Keratinocyte (primary cell): ENCODE data around the gene TUFT1. TPM values are rescaled to one million over a fixed set of nuclear protein-coding genes. Genes with fewer than 3 reads are reported as not detected.

Experiments
- DNase-seq: peaks from one replicate; pipeline ENCODE4 v3.0.0-alpha.2; 2011; ENCODE audit warnings: low read depth, missing footprints, low spot score
- FAIRE-seq: peaks from 2 replicates; lab custom pipeline; 2011; peaks lifted over from hg19 to GRCh38; lab: Jason Lieb, UNC
- H2AFZ ChIP-seq: 2 replicates; pipeline ENCODE4 v1.6.0; 2012; ENCODE audit warnings: low read length, control low read depth, inconsistent platforms; ENCODE audit not compliant: control insufficient read depth
- H3K27ac ChIP-seq: 2 replicates; pipeline ENCODE4 v1.5.1; 2011; ENCODE audit warnings: low read length; ENCODE audit not compliant: control insufficient read depth, insufficient read depth
- H3K27me3 ChIP-seq: 3 replicates; pipeline ENCODE4 v1.6.0; 2011; ENCODE audit warnings: low read length; ENCODE audit not compliant: control insufficient read depth, insufficient read depth; ENCODE audit errors: extremely low read depth
- H3K36me3 ChIP-seq, 2 experiments: 2 replicates in 1 of 2; 3 replicates in 1 of 2; pipeline ENCODE4 v1.5.1; 2011; ENCODE audit warnings: low read length in 2 of 2, mild to moderate bottlenecking in 1 of 2; ENCODE audit not compliant: control insufficient read depth in 2 of 2, insufficient read depth in 2 of 2; ENCODE audit errors: extremely low read depth in 1 of 2
- H3K4me1 ChIP-seq: 3 replicates; pipeline ENCODE4 v1.5.1; 2011; ENCODE audit warnings: low read length; ENCODE audit not compliant: control insufficient read depth, insufficient read depth; ENCODE audit errors: extremely low read depth
- H3K4me2 ChIP-seq: 3 replicates; pipeline ENCODE4 v1.6.0; 2011; ENCODE audit warnings: low read depth, low read length; ENCODE audit not compliant: control insufficient read depth, insufficient read depth; ENCODE audit errors: extremely low read depth
- H3K4me3 ChIP-seq, 3 experiments: fragments of 200-600 bp in 1 of 3; sonication (generic) in 1 of 3; 2 replicates in 2 of 3; 3 replicates in 1 of 3; pipeline ENCODE4 v1.5.1; 2011 to 2016; ENCODE audit warnings: low read length in 3 of 3, mild to moderate bottlenecking in 3 of 3, control low read depth in 2 of 3, inconsistent platforms in 1 of 3, low read depth in 1 of 3, mixed read lengths in 1 of 3, mixed run types in 1 of 3, moderate library complexity in 1 of 3; ENCODE audit not compliant: control insufficient read depth in 2 of 3, insufficient read depth in 2 of 3; ENCODE audit errors: extremely low read depth in 1 of 3
- H3K79me2 ChIP-seq: 2 replicates; pipeline ENCODE4 v1.6.0; 2012; ENCODE audit warnings: low read length; ENCODE audit not compliant: control insufficient read depth, insufficient read depth
- H3K9ac ChIP-seq: 3 replicates; pipeline ENCODE4 v1.6.0; 2011; ENCODE audit warnings: low read length; ENCODE audit not compliant: control insufficient read depth, insufficient read depth; ENCODE audit errors: extremely low read depth
- H3K9me1 ChIP-seq: 3 replicates; pipeline ENCODE4 v1.6.0; 2011; ENCODE audit warnings: low read length; ENCODE audit not compliant: control insufficient read depth, insufficient read depth; ENCODE audit errors: extremely low read depth
- H3K9me3 ChIP-seq: 2 replicates; pipeline ENCODE4 v1.5.1; 2012; ENCODE audit warnings: low read depth, low read length; ENCODE audit not compliant: control insufficient read depth
- H4K20me1 ChIP-seq: 3 replicates; pipeline ENCODE4 v1.6.0; 2011; ENCODE audit warnings: low read length; ENCODE audit not compliant: control insufficient read depth, insufficient read depth; ENCODE audit errors: extremely low read depth
- CTCF ChIP-seq, 3 experiments: IDR thresholded peaks in 1 of 3; conservative IDR thresholded peaks in 1 of 3; optimal IDR thresholded peaks in 1 of 3; 2 replicates in 2 of 3; 3 replicates in 1 of 3; pipeline versions ENCODE3 to v1.5.1; 2011; ENCODE audit warnings: low read length in 3 of 3, mild to moderate bottlenecking in 3 of 3, moderate library complexity in 2 of 3, control low read depth in 1 of 3, inconsistent platforms in 1 of 3; ENCODE audit not compliant: insufficient read depth in 2 of 3; ENCODE audit errors: extremely low read depth in 1 of 3
- EZH2 ChIP-seq: IDR thresholded peaks from one replicate; pipeline ENCODE4 v1.6.1; 2012; ENCODE audit warnings: inconsistent platforms, mild to moderate bottlenecking, low read length, moderate library complexity
- dilution Hi-C: fragments of 300-500 bp; cut with MboI; formaldehyde crosslinking; loops from one replicate; pipeline ENCODE4 v1.7.0; 2020; ENCODE audit warnings: low sequenced_read_pairs; ENCODE audit not compliant: extremely low pct_ligation_motif_present
- polyA plus RNA-seq, 5 experiments: library from polyadenylated mRNA; depleted of rRNA in 3 of 5; stranded (reverse) in 3 of 5; stranded (forward) in 1 of 5; unstranded in 1 of 5; fragments of >200 nt; gene quantifications; 1 replicate in 1 of 5; 2 replicates in 3 of 5; 3 replicates in 1 of 5; pipeline versions ENCODE4 v1.2.1 to v1.2.3, GENCODE V29; 2011 to 2012; ENCODE audit warnings: missing spikeins in 2 of 5, low read depth in 1 of 5, low replicate concordance in 1 of 5

TUFT1 gene
- polyA plus RNA-seq, 1 donor (not counting 4 experiments of a cell fraction or from before 2014, with no cell fraction given), result 70.0 TPM

GRCh38 chr1:151492120-151492519, 48.0 kb upstream of the TUFT1 start:
- no peaks in the 10 kb centered on the region for H3K9me1 ChIP-seq
- H3K9ac ChIP-seq, result no peak overlapping the region
- no peaks in the 10 kb centered on the region for H3K27me3 ChIP-seq
- H3K4me2 ChIP-seq, result no peak overlapping the region
- H3K9me3 ChIP-seq, result no peaks in the 10 kb centered on the region
- H2AFZ ChIP-seq, result no peak overlapping the region
- DNase-seq, result no peak
- dilution Hi-C loops, result no loop called here
- FAIRE-seq, result no peak
- no peaks in the 10 kb centered on the region for H4K20me1 ChIP-seq
- H3K27ac ChIP-seq, result no peak overlapping the region
- no peak overlapping the region for H3K4me3 ChIP-seq
- no peaks in the 10 kb centered on the region for H3K36me3 ChIP-seq
- TF ChIP-seq CTCF (optimal IDR thresholded peaks at IDR 0.05 in 1 of 3, IDR thresholded peaks at IDR 0.05 in 1 of 3, conservative IDR thresholded peaks at IDR 0.05 in 1 of 3; ENCODE audit: extremely low read depth in 1 of 3, insufficient read depth in 2 of 3, low read length in 3 of 3) (no peak), EZH2 (no peak)
- H3K79me2 ChIP-seq, result no peaks in the 10 kb centered on the region
- H3K4me1 ChIP-seq, result peaks cover 14% of the 10 kb centered on the region

GRCh38 chr1:151493042-151493441, 47.1 kb upstream of the TUFT1 start:
- Histone ChIP-seq H3K9me1 (no peaks in the 10 kb centered on the region), H3K4me2 (no peak overlapping the region), H3K4me3 (no peak overlapping the region), H3K27ac (no peak overlapping the region), H3K27me3 (no peaks in the 10 kb centered on the region), H3K36me3 (no peaks in the 10 kb centered on the region), H2AFZ (no peak overlapping the region), H4K20me1 (no peaks in the 10 kb centered on the region), H3K4me1 (peaks cover 14% of the 10 kb centered on the region), H3K9me3 (no peaks in the 10 kb centered on the region), H3K79me2 (no peaks in the 10 kb centered on the region), H3K9ac (no peak overlapping the region)
- FAIRE-seq (no peak), DNase-seq (no peak)
- TF ChIP-seq CTCF (optimal IDR thresholded peaks at IDR 0.05 in 1 of 3, IDR thresholded peaks at IDR 0.05 in 1 of 3, conservative IDR thresholded peaks at IDR 0.05 in 1 of 3; ENCODE audit: extremely low read depth in 1 of 3, insufficient read depth in 2 of 3, low read length in 3 of 3) (no peak), EZH2 (no peak)
- dilution Hi-C loops, result no loop called here
